SU-DHL-6 (cell line): ENCODE data around the gene ARL16.

Source experiments
- H2AFZ ChIP-seq: fragments of 200-600 bp; sonication (generic); 2 replicates; pipeline ENCODE4 v1.6.1; 2014; ENCODE audit warnings: low read depth, mild to moderate bottlenecking, moderate library complexity, mixed read lengths, antibody characterized with exemption, low read length; ENCODE audit not compliant: severe bottlenecking
- H3F3A ChIP-seq: fragments of 200-600 bp; shearing (Covaris generic); 2 replicates; pipeline ENCODE4 v1.6.0; 2016; ENCODE audit warnings: antibody characterized with exemption, mild to moderate bottlenecking; ENCODE audit not compliant: insufficient read depth
- H3K27ac ChIP-seq: fragments of 200-600 bp; sonication (generic); 2 replicates; pipeline ENCODE4 v1.5.1; 2016; ENCODE audit warnings: low read depth, mild to moderate bottlenecking, low read length, moderate library complexity, mixed read lengths
- H3K27me3 ChIP-seq: fragments of 200-600 bp; sonication (generic), shearing (Covaris generic); 2 replicates; pipeline ENCODE4 v1.6.0; 2014; ENCODE audit warnings: mild to moderate bottlenecking, low read length
- H3K36me3 ChIP-seq: fragments of 200-600 bp; sonication (generic); 2 replicates; pipeline ENCODE4 v1.6.1; 2014; ENCODE audit warnings: mild to moderate bottlenecking, low read length, mixed read lengths
- H3K4me2 ChIP-seq: fragments of 300-600, 200-600 bp; shearing (Covaris generic), sonication (generic); 2 replicates; pipeline ENCODE4 v1.6.0; 2014; ENCODE audit warnings: low read length, low read depth, mild to moderate bottlenecking; ENCODE audit not compliant: poor library complexity, severe bottlenecking
- H3K4me3 ChIP-seq: fragments of 200-600 bp; sonication (generic); 2 replicates; pipeline ENCODE4 v1.5.1; 2014; ENCODE audit warnings: antibody characterized with exemption, low read length, mild to moderate bottlenecking, mixed read lengths; ENCODE audit not compliant: insufficient read depth, poor library complexity, severe bottlenecking
- H3K79me2 ChIP-seq: fragments of 200-600 bp; sonication (generic); 2 replicates; pipeline ENCODE4 v1.6.1; 2014; ENCODE audit warnings: mild to moderate bottlenecking, low read length, moderate library complexity; ENCODE audit not compliant: insufficient read depth
- H3K9ac ChIP-seq: fragments of 200-600 bp; sonication (generic); 2 replicates; pipeline ENCODE4 v1.7.0; 2014; ENCODE audit warnings: mild to moderate bottlenecking, low read length
- H3K9me2 ChIP-seq: fragments of 200-600 bp; sonication (generic); replicated peaks from 2 replicates; pipeline ENCODE4 v1.6.1; 2014; ENCODE audit warnings: low read length; ENCODE audit not compliant: insufficient read depth
- H3K9me3 ChIP-seq: fragments of 200-600 bp; sonication (generic); 2 replicates; pipeline ENCODE4 v1.6.1; 2014; ENCODE audit warnings: low read length, mixed read lengths; ENCODE audit not compliant: insufficient read depth
- H4K20me1 ChIP-seq: fragments of 200-600 bp; sonication (generic); 2 replicates; pipeline ENCODE4 v1.6.1; 2014; ENCODE audit warnings: low read depth, mild to moderate bottlenecking, antibody characterized with exemption, low read length, moderate library complexity, mixed read lengths
- CTCF ChIP-seq: fragments of 200-600 bp; sonication (generic); IDR thresholded peaks from one replicate; pipeline ENCODE4 v1.5.1; 2017; ENCODE audit warnings: antibody characterized with exemption, mild to moderate bottlenecking, low read length, moderate library complexity; ENCODE audit not compliant: insufficient read depth, poor library complexity, severe bottlenecking
- EZH2phosphoT487 ChIP-seq: fragments of 200-600 bp; sonication (generic), shearing (Covaris generic); conservative IDR thresholded peaks from 2 replicates; pipeline ENCODE4 v1.6.1; 2018; ENCODE audit warnings: mild to moderate bottlenecking, antibody characterized with exemption, low read length, moderate library complexity, mixed read lengths

The ARL16 gene

GRCh38 chr17:81700353-81701287, 17.0 kb upstream of the ARL16 start:
- TF ChIP-seq CTCF, result no peak
- no peak for TF ChIP-seq EZH2phosphoT487
- Histone ChIP-seq H3F3A (peaks cover 17% of the 10 kb centered on the region; the same call in 1 of the 2 replicates), H3K9ac (peak overlapping the region; percentile 98), H3K4me2 (peak overlapping the region; percentile 71), H3K79me2 (peaks cover 53% of the 10 kb centered on the region), H3K9me3 (no peaks in the 10 kb centered on the region), H4K20me1 (no peaks in the 10 kb centered on the region), H3K9me2 (no peaks in the 10 kb centered on the region), H3K4me3 (peak overlapping the region; percentile 98), H3K27ac (peak overlapping the region; percentile 77), H2AFZ (no peak overlapping the region), H3K36me3 (peaks cover 2% of the 10 kb centered on the region; the same call in 1 of the 2 replicates), H3K27me3 (no peaks in the 10 kb centered on the region)

- Histone ChIP-seq H3K36me3 (peaks cover 2% of the 10 kb centered on the region; the same call in 1 of the 2 replicates), H3K9me2 (no peaks in the 10 kb centered on the region), H3K4me2 (no peak overlapping the region), H2AFZ (no peak overlapping the region), H3K4me3 (no peak overlapping the region), H3K27me3 (no peaks in the 10 kb centered on the region), H3K27ac (no peak overlapping the region), H3K9ac (no peak overlapping the region), H4K20me1 (no peaks in the 10 kb centered on the region), H3K9me3 (no peaks in the 10 kb centered on the region), H3K79me2 (peaks cover 27% of the 10 kb centered on the region), H3F3A (peaks cover 17% of the 10 kb centered on the region; the same call in 1 of the 2 replicates)
- TF ChIP-seq EZH2phosphoT487, result no peak
- no peak for TF ChIP-seq CTCF
Observed at GRCh38 chr17:81697261-81698044, 13.9 kb upstream of the ARL16 start.

- H3K9me2 ChIP-seq, result no peaks in the 10 kb centered on the region
- TF ChIP-seq CTCF, result no peak
- no peak for TF ChIP-seq EZH2phosphoT487
- H3K4me2 ChIP-seq, result no peak overlapping the region
- H3K27ac ChIP-seq, result no peak overlapping the region
- no peaks in the 10 kb centered on the region for H3K9me3 ChIP-seq
- H4K20me1 ChIP-seq, result no peaks in the 10 kb centered on the region
- no peak overlapping the region for H3K9ac ChIP-seq
- no peak overlapping the region for H3K4me3 ChIP-seq
- H2AFZ ChIP-seq, result no peak overlapping the region
- H3K36me3 ChIP-seq, result peaks cover 2% of the 10 kb centered on the region; the same call in 1 of the 2 replicates
- H3K27me3 ChIP-seq, result no peaks in the 10 kb centered on the region
- 0 out of 2 replicates have a peak, but pooled peaks cover 12% of the 10 kb centered on the region for H3F3A ChIP-seq
- peaks cover 17% of the 10 kb centered on the region for H3K79me2 ChIP-seq
Observed at GRCh38 chr17:81696218-81696941, 12.8 kb upstream of the ARL16 start.
